Measurements from ENCODE around the gene LPCAT1.

DNA sequence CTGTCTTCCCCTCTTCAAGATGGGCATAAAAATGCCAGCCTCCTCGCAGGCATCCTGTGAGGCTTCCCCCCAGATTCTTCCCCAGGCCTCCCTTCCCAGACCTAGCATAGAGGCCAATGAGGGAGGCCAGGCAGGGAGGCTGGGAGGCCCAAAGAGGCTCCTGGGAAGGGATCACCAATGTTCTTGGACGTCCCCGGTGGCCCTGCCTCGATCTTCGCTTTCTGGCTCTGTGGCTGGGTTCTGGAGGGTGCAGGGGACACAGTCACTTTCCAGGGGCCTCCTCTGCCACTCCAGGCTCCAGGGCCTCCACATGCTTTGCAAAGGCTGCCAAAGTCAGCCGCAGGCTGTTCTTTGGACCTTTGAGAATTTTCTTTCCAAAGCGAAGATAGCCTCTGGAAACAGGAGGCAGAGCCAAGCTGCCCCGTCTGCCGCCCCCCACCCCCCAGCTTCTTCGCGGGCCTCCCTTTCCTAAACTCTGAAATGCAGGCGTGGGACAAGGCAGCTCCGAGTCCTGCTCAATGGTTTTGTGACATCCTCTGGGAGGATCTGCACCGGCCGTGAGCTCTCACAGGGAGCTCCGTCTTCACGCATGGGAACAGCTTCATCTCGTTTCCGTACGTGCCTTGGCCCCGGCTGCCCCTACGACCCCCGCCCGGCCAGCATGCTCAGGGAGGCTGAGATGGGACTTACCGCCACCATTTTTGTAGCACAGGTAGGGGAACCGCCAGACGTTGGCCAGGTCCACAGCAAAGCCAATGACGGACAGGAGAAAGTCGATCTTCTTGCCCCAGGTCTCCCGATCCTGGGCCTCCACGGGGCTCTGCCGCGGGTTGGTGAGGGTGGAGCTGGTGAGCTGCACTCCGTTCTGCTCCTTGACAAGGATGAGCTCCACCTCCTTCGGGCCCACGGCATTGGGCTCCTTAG is 81.3 kb downstream of the LPCAT1 start:
- TF ChIP-seq CTCF (IDR thresholded peaks at IDR 0.05; ENCODE audit: extremely low read depth in 1 of 2, insufficient read depth in 1 of 2, low read depth in 1 of 2, low read length in 2 of 2) (no peak), EZH2 (IDR thresholded peaks at IDR 0.05; ENCODE audit: borderline replicate concordance, low read depth, low read length, severe bottlenecking) (no peak)
